Measurements from ENCODE around the gene FUCA1. TPM values are rescaled to one million over a fixed set of nuclear protein-coding genes. Genes with fewer than 3 reads are reported as not detected.
A peak's percentile ranks its signal among the peaks of the same experiment; 100 is the strongest.

Gene FUCA1
- total RNA-seq, 4 donors from 2014 or later = 19.4 to 26.9 (median 22.0) TPM

GRCh38 chr1:23817633-23818032, 50.5 kb downstream of the FUCA1 start:
- H3K4me1 ChIP-seq = no peaks in the 10 kb centered on the region
- peaks cover 2 to 76% (median 37%) of the 10 kb centered on the region in 3 donors for H3K36me3 ChIP-seq
- H3K9me3 ChIP-seq = no peaks in the 10 kb centered on the region
- no peak overlapping the region for H3K4me3 ChIP-seq
- 90 to 92% methylated on average over 3 of the region's 3 CpGs for WGBS, 2 donors
- no peak overlapping the region for H3K27ac ChIP-seq
- no peak for DNase-seq (ENCODE audit: low spot score in 2 of 2)
- TF ChIP-seq CTCF (IDR thresholded peaks at IDR 0.05) = no peak
- TF ChIP-seq EP300 (IDR thresholded peaks at IDR 0.05) = no peak
- TF ChIP-seq POLR2A (IDR thresholded peaks at IDR 0.05) = no peak
- H3K27me3 ChIP-seq = no peaks in the 10 kb centered on the region

- DNase-seq (ENCODE audit: low spot score in 2 of 2) = no peak
- no peak overlapping the region for H3K27ac ChIP-seq
- no peak overlapping the region for H3K4me3 ChIP-seq
- H3K4me1 ChIP-seq = no peaks in the 10 kb centered on the region
- H3K27me3 ChIP-seq = no peaks in the 10 kb centered on the region
- TF ChIP-seq CTCF (IDR thresholded peaks at IDR 0.05) = no peak
- TF ChIP-seq EP300 (IDR thresholded peaks at IDR 0.05) = no peak
- TF ChIP-seq POLR2A (IDR thresholded peaks at IDR 0.05) = no peak
- H3K36me3 ChIP-seq = peaks cover 2 to 83% (median 37%) of the 10 kb centered on the region in 3 donors
- no peaks in the 10 kb centered on the region for H3K9me3 ChIP-seq
Measured at GRCh38 chr1:23816906-23817305, 51.2 kb downstream of the FUCA1 start.

GRCh38 chr1:23816361-23816760, 51.7 kb downstream of the FUCA1 start:
- H3K36me3 ChIP-seq = peaks cover 2 to 89% (median 37%) of the 10 kb centered on the region in 3 donors
- 84 to 89% methylated on average over 3 of the region's 3 CpGs for WGBS, 2 donors
- TF ChIP-seq EP300 (IDR thresholded peaks at IDR 0.05) (no peak), CTCF (IDR thresholded peaks at IDR 0.05) (no peak), POLR2A (IDR thresholded peaks at IDR 0.05) (no peak)

DNA sequence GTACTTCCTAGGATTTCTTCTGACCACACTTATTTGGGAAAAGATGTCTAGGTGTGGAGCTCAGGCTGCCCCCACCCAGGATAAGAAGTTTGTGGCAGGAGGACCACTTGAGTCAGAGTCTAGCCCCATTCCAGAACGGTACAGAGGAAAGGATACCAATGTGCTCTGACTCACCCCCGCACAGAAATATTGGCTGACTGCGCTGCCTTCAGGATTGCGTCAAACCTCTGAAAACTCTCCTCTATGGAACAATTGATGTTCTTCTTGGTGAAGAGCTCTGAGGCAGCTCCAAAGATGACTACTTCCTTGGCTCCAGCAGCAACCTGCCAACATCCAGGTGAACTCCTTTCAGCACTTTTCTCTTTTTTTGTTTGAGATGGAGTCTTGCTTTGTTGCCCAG, 54.1 kb downstream of the FUCA1 start:
- no peak overlapping the region for H3K27ac ChIP-seq
- no peak overlapping the region for H3K4me3 ChIP-seq
- no peaks in the 10 kb centered on the region for H3K27me3 ChIP-seq
- TF ChIP-seq POLR2A (IDR thresholded peaks at IDR 0.05) = no peak
- TF ChIP-seq EP300 (IDR thresholded peaks at IDR 0.05) = no peak
- TF ChIP-seq CTCF (IDR thresholded peaks at IDR 0.05) = no peak
- WGBS, 2 donors = 86 to 89% methylated on average over 4 of the region's 4 CpGs
- no peak for DNase-seq (ENCODE audit: low spot score in 2 of 2)
- peaks cover 0 to 9% (median 0%) of the 10 kb centered on the region in 4 donors for H3K4me1 ChIP-seq
- H3K9me3 ChIP-seq = no peaks in the 10 kb centered on the region
- peaks cover 2 to 79% (median 34%) of the 10 kb centered on the region in 3 donors for H3K36me3 ChIP-seq

More at GRCh38 chr1:23816361-23816760, 51.7 kb downstream of the FUCA1 start:
- H3K9me3 ChIP-seq = no peaks in the 10 kb centered on the region
- no peaks in the 10 kb centered on the region for H3K27me3 ChIP-seq
- no peaks in the 10 kb centered on the region for H3K4me1 ChIP-seq
- H3K27ac ChIP-seq = no peak overlapping the region
- DNase-seq (ENCODE audit: low spot score in 2 of 2) = no peak
- no peak overlapping the region for H3K4me3 ChIP-seq

- H3K36me3 ChIP-seq = peaks cover 0 to 74% (median 16%) of the 10 kb centered on the region in 3 donors
- no peak overlapping the region for H3K4me3 ChIP-seq
- H3K9me3 ChIP-seq = no peaks in the 10 kb centered on the region
- TF ChIP-seq CTCF (IDR thresholded peaks at IDR 0.05) (peak; percentile 11 to 56 (median 49)), POLR2A (IDR thresholded peaks at IDR 0.05) (no peak)
- H3K27ac ChIP-seq = peak overlapping the region in 1 of 4 donors; percentile 4
- no peaks in the 10 kb centered on the region for H3K27me3 ChIP-seq
- DNase-seq (ENCODE audit: low spot score in 2 of 2) = no peak
- peaks cover 0 to 9% (median 0%) of the 10 kb centered on the region in 4 donors for H3K4me1 ChIP-seq
- 48 to 55% methylated on average over 3 of the region's 3 CpGs for WGBS, 2 donors
Measured at GRCh38 chr1:23810818-23811540, 57.1 kb downstream of the FUCA1 start.

Measured in tibial nerve (tissue), 4 donors.